HG02610 (cell line): ENCODE measurements around the gene RAMP1.

Source experiments
- ATAC-seq: cut with Tn5 transposase; IDR thresholded peaks from one replicate; pipeline ENCODE4 v1.9.1; 2021; ENCODE audit warnings: mild to moderate bottlenecking, moderate library complexity; ENCODE audit not compliant: unreplicated experiment

The RAMP1 gene

DNA sequence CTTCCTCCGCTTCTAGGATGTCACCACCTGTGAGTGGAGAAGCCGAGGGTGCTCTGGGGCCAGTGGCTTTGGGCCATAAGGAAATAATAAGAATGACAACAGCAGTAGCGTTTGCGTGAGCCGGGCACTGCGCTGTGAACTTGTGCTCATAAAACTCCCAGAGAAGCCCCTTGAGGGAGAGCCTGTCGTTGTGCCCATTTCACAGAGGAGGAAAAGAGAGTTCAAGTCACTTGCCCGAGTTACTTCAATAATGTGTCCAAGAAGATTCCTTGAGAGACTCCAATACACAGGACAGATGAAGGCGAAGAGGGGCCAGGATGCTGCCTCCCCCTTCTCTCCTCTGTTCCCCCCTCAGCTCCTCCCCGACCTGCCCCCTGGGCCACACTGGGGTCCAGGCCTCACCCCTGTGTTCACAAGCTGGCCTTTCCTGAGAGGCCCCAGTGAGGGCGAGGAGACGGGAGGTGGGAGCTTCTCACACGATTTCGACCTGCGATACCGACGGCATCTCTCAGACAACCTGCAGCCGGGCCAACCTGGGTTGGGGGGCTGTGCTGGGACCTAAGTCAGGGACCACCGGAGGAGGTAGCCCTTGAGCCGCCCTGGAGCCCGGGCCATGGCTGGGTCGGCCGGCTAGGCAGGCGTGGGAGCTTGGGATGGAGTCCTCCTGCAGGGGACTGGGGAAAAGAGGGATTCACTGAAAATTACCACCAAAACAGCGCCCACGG lies 53.9 kb downstream of the RAMP1 start:
- no peak for ATAC-seq

DNA sequence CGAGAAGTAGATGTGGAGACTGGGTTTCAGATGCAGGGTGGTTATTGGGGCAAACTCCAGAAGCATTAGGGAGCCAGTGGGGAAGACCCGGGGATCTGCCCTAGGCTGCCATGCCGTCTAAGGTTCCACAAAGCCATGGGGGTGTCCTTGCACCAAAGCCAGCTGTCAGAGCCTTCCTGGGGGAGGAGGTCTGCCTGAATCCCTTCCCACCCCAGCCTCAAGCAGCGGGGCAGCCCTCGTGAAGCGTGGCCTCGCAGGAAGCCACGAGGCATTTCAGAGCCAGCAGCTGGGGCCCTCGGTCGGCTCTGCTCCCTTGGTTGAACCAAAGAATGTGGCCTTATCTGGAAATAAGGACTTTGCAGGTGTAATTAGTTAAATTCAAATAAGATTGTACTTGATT lies 56.2 kb downstream of the RAMP1 start:
- ATAC-seq, result no peak

DNA sequence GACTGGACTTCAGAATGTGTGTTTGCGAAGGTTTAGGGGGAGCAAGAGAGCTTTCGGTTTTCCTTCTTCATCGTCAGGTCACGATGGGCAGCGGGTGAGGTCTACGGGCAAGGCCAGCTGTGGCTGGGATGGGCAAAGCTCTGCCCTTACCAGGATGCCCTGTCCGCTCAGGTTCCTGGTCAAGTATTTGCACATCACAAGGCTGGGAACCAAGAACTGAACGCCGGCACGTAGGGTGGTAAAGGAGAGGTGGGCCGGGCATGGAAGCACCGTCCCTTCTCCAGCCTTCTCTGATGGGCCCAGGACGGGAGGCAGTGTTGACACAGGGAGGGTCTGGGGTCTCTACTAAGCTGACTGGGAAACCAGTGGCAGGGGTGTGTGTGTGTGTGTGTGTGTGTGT lies 56.9 kb downstream of the RAMP1 start:
- ATAC-seq, result no peak

DNA sequence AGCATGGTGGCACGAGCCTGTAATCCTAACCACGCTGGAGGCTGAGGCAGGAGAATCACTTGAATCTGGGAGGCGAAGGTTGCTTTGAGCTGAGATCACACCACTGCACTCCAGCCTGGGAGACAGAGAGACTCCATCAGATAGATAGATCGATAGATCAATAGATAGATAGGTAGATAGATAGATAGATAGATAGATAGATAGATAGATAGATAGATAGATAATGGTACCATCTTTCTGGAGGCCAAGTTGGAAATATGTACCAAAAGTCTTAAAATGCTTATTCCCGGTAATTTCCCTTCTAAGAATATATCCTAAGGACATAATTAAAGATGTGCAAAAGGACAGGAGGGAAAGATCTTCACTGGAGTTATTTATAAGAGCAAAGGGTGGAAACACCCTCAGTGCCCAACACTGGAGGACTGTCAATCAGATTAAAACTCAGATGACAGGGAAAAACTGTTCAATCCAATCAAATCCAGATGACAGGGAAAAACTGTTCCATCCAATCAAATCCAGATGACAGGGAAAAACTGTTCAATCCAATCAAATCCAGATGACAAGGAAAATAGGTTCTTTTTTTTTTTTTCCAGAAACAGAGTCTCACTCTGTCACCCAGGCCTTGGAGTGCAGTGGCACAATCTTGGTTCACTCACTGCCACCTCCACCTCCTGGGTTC lies 58.4 kb downstream of the RAMP1 start:
- no peak for ATAC-seq

DNA sequence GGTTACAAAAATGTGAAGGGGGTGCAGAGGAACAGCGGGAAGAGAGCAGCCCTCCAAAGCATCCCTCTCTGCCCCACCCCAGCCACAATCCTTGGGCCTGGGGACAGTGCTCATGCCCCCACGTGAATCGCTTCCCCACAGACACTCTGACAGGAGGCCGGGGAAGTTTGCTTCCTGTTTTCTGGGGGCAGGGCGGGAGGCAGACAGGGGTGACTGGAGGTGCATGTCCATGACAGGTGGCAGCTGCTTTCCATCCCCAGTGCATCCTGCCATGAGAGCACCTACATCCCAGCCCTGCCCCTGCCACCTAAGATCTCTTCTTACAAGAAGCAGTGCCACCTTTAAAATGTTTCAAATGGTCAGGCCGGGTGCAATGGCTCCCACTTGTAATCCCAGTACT lies 60.2 kb downstream of the RAMP1 start:
- no peak for ATAC-seq

DNA sequence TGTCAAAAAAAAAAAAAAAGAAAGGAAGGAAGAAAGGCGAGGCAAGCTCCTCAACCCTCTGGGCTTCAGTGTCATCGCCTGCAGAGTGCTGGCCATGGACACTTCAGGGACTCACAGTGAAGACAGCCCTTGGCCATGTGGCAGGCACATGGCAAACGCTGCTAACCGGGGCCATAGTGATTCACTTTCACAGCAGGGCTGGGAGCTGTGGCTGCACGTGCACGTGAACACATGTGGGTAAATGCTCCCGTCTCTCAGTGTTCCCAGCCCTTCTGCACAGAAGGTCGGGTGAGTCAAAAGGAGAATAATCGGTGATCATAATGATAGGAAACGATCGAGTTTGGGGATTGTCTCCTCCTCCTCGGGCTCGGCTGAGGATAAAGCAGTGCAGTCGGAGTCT lies 61.2 kb downstream of the RAMP1 start:
- no peak for ATAC-seq

DNA sequence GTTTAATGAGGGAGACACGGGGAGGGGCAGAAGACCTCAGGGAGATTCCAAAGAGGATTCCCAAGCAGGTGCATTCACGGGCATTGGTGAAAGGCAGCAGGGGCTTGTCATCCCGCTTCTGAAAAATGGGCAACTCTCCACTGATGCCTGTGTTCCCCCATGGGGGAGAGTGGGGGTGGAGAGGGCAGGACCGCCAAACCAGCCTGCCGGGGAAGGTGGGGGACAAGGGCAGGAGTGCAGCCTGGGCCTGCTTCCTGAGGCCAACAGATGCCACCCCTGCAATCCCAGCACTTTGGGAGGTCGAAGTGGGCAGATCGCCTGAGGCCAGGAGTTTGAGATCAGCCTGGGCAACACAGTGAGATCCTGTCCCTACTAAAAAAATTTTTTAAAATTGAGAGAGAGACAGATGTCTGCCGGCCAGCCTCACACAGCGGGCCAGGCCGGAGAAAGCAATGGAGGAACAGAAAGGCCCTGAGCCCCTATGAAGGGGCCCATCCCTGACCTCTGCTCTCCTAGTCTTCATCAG lies 62.6 kb downstream of the RAMP1 start:
- ATAC-seq, result no peak

DNA sequence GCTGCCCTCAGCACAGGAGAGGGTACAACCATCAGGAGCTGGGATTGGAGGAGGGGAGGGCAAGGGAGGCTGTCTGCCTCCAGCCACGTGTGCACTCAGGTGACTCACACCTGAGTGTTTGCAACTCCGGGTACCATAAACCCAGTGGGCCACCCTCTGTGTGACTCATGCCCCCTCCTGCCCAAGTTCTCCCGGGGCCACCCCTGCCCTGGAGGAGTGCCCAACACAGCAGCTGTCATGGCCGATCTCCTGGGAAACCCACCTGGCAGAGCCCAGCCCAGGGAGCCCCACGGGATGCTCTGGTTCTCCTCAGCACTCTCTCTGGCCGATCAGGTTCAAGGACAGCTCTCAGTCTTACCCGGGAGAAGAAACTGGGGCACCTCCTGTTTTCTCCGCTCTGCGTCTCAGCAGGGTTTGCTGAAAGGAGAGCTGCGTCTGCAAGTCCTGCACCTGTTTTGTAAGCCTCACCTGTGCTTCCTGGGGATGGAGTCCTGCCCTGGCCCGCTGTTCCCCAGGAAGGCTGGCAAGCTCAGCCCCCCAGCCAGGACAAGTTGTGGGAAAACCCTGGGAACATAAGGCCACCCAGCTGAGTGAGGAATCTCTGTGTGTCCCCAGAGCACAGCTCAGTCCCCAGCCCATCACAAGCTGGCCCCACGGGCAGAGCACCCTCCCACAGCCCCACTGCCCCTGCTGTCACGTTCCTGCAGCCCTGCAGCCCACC lies 63.4 kb downstream of the RAMP1 start:
- no peak for ATAC-seq

DNA sequence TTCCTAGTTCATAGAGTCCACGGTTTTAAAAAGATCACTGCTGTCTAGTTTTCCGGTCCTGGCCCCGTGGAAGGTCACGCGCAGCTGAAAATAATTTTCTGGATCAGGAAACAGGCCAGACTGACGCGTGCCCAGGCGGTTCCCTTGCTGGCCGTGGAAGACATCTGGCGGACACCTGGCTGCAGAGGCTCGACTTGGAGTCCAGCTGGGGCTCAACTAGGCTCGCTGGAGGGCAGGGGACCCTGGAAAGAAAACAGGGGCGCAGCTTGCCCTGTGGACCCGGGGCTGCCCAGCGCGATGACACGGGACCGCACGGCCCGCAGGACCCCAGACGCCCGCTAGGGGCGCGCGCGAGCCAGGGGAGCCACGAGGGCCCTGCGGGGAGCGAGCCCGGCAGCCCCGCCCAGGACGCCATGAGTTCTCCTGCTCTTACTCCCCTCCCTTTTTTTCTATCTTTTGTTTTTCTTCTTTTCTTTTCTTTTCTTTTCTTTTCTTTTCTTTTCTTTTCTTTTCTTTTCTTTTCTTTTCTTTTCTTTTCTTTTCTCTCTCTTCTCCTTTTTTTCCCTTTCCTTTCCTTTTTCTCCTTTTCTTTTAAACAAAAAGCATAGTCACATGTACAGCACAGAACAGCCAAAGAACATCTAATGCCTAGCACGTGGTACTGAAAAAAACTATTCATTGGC lies 64.2 kb downstream of the RAMP1 start:
- ATAC-seq, result no peak

DNA sequence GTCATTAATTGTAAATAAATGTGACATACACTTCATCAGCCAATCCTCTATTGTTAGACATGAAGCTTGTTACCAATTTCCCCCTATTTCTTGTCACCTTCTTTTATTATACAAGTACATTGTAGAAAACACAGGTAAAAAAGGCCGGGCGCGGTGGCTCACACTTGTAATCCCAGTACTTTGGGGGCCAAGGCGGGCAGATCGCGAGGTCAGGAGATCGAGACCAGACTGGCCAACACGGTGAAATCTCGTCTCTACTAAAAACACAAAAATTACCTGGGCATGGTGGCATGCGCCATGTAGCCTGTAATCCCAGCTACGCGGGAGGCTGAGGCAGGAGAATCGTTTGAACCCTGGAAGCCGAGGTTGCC lies 64.7 kb downstream of the RAMP1 start:
- no peak for ATAC-seq

DNA sequence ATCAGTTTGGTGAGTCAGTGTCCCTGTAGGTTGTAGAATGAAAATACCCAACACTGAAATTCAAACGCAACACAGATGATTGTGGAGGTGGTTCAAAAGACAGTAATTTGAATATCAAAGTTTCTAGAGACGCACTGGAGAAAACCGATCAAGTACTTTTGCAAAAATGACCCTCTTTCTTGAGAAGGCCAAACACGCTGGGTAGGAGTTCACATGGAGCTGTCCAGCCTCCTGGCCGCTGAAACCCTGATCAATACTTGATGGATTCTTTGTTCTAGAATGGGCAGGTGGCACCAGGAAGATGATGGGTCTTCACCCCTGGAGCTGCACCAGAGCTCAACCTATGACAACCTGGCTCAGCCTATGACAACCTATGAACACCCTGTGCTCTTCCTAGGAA lies 67.7 kb downstream of the RAMP1 start:
- ATAC-seq, result no peak

DNA sequence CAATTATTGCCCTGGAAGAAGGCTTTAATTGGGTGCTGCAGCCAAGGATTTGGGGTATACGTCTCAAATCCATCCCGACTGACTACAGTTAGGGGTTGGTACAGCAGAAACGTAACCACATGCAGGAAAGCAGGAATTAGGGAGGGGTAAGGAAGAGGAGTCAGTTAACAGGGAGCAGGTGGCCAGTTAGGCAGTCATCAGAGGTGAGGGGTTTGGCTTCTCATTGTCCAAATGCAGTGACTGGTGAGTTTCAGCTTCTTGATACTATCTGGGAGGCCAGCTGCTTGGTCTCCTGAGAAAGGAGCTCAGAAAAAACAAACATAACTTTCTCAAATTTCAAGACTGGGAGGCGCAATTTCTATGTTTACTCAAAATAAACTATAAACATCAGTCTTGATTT lies 68.6 kb downstream of the RAMP1 start:
- no peak for ATAC-seq

DNA sequence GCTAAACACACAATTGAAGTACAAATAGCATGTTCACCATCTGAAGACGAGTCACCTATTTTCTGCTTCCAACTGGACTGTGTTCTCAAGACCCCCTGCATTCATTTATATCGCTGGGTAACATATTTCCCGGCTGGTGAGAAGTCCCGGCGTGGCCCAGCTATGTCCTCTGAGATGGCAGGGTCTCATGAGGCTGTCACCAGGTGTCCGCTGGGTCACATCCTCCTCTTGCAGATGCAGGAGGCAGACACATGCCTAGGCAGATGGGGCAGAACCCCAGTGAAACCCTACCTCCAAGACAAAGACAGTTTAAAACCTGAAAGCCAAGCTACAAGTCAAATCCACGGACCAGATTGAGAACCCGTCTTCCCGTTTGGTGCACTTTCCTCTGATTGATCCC lies 70.6 kb downstream of the RAMP1 start:
- no peak for ATAC-seq

DNA sequence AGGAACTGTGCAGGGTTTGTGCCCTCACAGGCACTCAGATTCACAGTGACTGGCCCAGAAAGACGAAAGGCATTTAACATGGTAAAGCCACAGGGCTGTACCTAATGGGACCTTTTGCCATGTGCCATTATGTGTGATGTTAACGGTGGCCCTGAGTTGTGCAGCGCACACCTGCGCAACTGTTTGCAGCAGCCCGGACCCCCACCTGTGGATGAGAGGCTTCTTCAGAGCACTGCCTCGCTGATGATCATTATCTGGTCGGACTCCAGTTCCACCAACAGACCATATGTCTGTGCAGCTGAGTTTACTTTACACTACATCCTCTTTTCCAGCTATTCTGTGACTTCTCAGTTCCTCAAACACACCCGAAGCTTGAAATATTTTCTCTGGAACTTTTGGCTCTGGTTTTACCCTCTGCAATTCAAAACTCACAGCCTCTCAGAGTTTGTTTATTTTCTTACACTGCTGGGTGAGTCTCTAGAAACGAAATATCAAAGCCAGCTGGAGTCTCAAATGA lies 71.8 kb downstream of the RAMP1 start:
- no peak for ATAC-seq

DNA sequence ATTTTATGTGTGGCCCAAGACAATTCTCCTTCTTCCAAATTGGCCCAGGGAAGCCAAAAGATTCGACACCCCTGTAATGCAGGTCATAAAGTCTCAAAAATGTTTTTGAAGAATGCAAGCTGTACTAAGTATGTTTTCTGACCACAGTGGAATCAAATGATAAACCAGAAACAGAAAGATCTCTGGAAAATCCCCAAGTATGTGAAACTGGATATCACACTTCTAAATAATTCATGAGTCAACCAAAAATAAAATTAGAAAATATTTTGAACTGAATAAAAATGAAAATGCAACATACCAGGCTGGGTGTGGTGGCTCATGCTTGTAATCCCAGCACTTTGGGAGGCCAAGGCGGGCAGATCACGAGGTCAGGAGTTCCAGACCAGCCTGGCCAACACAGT lies 73.3 kb downstream of the RAMP1 start:
- no peak for ATAC-seq

DNA sequence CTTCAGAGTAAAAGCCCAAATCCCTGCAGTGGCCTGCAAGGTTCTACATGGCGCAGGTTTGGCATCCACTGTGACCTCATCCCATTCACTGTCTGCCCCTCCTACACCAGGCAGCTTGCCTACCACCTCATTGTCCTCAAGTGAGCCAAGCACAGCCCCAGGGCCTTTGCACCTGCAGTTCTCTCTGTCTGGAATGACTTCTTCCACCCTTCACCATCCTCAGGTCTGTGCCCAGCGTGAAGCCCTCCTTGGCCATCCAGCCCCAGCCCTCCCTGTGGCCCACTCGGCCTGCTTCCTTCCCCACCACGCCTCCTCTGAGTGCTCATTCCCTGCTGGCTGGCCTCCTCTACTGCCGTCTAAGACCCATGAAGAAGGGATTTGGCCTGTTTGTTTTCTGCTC lies 74.8 kb downstream of the RAMP1 start:
- no peak for ATAC-seq

DNA sequence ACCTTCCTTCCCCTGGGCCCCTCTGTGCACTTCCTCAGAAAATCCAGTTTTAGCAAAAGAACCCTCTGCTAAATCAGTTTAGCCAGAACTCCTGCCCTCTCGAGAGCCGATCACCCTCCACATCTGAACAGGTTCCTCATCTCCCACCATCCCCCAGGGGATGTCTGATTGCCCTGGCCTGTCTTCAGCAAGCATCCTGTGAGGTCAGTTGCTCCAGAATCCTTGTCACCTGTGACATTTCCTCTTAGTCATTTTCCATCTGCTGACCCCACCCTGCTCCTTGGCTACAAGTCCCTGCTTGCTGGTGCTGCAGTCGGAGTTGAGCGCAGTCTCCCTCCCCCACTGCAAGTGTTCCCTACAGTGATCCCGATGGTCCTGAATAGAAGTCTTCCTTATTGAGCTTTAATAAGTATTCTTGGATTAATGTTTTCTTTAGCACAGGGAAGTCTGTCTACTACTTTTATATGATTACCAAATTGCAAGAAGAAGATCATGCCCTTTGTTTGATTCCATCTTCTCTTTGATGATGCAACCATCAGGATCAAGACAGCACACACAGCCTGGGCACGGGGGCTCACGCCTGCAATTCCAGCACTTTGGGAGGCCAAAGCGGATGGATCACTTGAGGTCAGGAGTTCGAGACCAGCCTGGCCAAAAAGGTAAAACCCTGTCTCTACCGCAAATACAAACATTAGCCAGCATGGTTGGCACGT lies 76.5 kb downstream of the RAMP1 start:
- ATAC-seq, result no peak

DNA sequence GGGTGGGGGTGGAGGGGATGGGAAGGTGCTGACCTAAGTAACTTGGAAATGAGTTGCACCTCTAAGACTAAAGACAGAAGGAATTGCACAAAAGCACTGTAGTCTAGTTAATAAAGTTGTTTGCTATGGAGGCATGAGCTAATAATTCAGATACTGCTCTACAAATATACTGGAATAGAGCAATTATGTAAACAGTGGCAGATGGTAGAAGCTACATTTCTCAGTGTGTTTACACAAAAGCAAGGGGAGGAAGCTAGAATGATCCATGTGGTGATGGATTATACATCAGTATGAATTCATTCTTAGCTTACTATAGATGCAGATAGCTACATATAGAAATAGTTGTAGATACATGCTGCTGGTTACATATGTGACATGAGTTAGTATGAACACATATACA lies 79.8 kb downstream of the RAMP1 start:
- no peak for ATAC-seq

DNA sequence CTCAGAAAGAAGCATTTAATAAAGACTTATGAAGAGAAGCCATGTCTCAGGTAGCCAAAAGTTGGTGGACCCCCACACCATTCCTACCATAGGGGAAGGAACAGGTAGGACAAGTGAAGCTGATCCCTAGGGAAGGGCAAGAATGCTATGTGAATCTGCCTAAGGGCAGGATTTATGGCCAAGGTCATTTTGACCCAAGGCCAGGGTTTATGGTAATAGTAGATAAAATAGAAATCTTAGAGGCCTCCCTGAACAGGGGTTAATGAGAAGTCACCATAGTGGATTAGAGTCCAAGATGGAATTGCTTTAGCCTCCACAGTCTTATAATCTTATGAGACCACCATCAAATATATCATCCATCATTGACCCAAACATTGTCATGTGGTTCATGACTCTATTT lies 81.4 kb downstream of the RAMP1 start:
- no peak for ATAC-seq

DNA sequence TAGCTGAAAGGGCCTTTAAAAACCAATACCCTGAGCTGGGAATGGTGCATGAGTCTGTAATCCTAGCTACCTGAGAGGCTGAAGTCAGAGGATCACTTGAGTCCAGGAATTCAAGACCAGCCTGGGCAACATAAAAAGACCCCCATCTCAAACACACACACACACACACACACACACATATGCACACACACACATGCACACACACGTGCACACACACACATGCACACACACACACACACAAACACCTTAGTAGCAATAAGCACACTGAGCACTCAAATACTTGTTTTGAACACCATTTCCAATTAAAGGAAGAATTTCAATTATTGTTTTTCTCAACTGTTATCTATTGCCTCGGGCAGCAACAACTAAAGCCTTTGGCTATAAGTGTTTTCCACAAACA lies 81.8 kb downstream of the RAMP1 start:
- no peak for ATAC-seq

DNA sequence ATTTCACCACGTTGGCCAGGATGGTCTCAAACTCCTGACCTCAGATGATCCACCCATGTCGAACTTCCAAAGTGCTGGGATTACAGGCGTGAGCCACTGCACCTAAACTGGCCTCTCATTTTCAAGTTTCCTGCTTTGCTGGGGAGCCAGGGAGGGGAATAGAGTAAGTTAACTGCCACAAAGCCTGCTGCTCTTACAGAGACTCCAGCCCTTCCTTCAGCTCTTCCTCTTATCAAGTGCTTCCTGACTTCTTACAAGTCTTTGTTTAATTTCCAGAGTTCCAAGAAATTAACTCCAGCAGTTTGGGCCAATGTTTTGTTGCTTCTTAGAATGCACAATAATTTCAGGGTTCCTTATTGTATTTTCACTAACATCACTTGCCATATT lies 83.1 kb downstream of the RAMP1 start:
- no peak for ATAC-seq
